CD4-positive, alpha-beta T cell (primary cell): Measurements from ENCODE around the gene ACAD8. TPM values are rescaled to one million over a fixed set of nuclear protein-coding genes. Genes with fewer than 3 reads are reported as not detected.

Experiments used
- ATAC-seq: fragments of 200-7000 bp; cut with Tn5 transposase; one replicate; pipeline ENCODE4 v1.10.0; 2022; ENCODE audit warnings: mild to moderate bottlenecking; ENCODE audit not compliant: poor library complexity
- CTCF ChIA-PET: fragments of 350-600 bp; sonication (Branson Sonifier 250); formaldehyde crosslinking; loops from one replicate; lab custom pipeline; 2021; ENCODE audit warnings: antibody characterized with exemption, inconsistent platforms; lab: Charles Lee
- POLR2A ChIA-PET: fragments of 350-600 bp; sonication (Branson Sonifier 250); formaldehyde crosslinking; loops from one replicate; lab custom pipeline; 2021; ENCODE audit warnings: antibody characterized with exemption, inconsistent platforms; lab: Charles Lee
- DNase-seq, 14 experiments: peaks; one replicate each; pipeline ENCODE4 v3.0.0-alpha.2; 2013 to 2020; ENCODE audit warnings: mixed read lengths in 2 of 14
- H3K27ac ChIP-seq, 2 donors: one replicate each; pipeline versions ENCODE4 v1.5.1 to v1.7.0; 2013; ENCODE audit warnings: low read length in 2 of 2, low read depth in 1 of 2, mild to moderate bottlenecking in 1 of 2
- H3K27me3 ChIP-seq, 2 experiments: 1 replicate in 1 of 2; 2 replicates in 1 of 2; pipeline versions ENCODE4 v1.6.1 to v1.7.0; 2013; ENCODE audit warnings: low read length in 2 of 2, control low read depth in 1 of 2, mild to moderate bottlenecking in 1 of 2, moderate library complexity in 1 of 2; ENCODE audit not compliant: insufficient read depth in 2 of 2, control insufficient read depth in 1 of 2
- H3K36me3 ChIP-seq: one replicate; pipeline ENCODE4 v1.6.1; 2013; ENCODE audit warnings: low read length, control low read depth; ENCODE audit not compliant: insufficient read depth
- H3K4me1 ChIP-seq: one replicate; pipeline ENCODE4 v1.6.1; 2013; ENCODE audit warnings: low read length, control low read depth; ENCODE audit not compliant: insufficient read depth
- H3K4me3 ChIP-seq: one replicate; pipeline ENCODE4 v1.5.1; 2013; ENCODE audit warnings: mild to moderate bottlenecking, low read length, moderate library complexity
- H3K9me3 ChIP-seq, 2 experiments: 1 replicate in 1 of 2; 2 replicates in 1 of 2; pipeline versions ENCODE4 v1.6.1 to v1.7.0; 2013; ENCODE audit warnings: low read length in 2 of 2, mild to moderate bottlenecking in 2 of 2, control low read depth in 1 of 2, moderate library complexity in 1 of 2; ENCODE audit not compliant: control insufficient read depth in 1 of 2, insufficient read depth in 1 of 2
- H3K27ac Mint-ChIP-seq: one replicate; pipeline ENCODE4 v1.8.0; 2020; ENCODE audit warnings: mixed read lengths
- H3K27me3 Mint-ChIP-seq: one replicate; pipeline ENCODE4 v1.8.0; 2021; ENCODE audit warnings: mixed read lengths
- H3K36me3 Mint-ChIP-seq: one replicate; pipeline ENCODE4 v1.8.0; 2021; ENCODE audit warnings: low read depth, mixed read lengths
- H3K4me1 Mint-ChIP-seq: one replicate; pipeline ENCODE4 v1.8.0; 2021; ENCODE audit warnings: low read depth, mixed read lengths
- H3K4me3 Mint-ChIP-seq: one replicate; pipeline ENCODE4 v1.8.0; 2020; ENCODE audit warnings: mild to moderate bottlenecking, mixed read lengths
- H3K9me3 Mint-ChIP-seq: one replicate; pipeline ENCODE4 v1.8.0; 2020; ENCODE audit warnings: mixed read lengths
- intact Hi-C, 2 experiments: fragments of 100-400 bp; cut with DNase I in 1 of 2; cut with micrococcal nuclease in 1 of 2; formaldehyde crosslinking; loops; one replicate each; pipeline versions ENCODE4 v1.15.1 to v1.9.0; 2023 to 2025; cut with DNase I, micrococcal nuclease
- total RNA-seq, 174 experiments: library from RNA in 2 of 174; stranded (reverse) in 2 of 174; gene quantifications; one replicate each; pipeline ENCODE4 v1.2.3 and lab custom pipeline; 2021 to 2026
- TF ChIP-seq, protein P1 (sequence below): fragments of 200-600 bp; IDR thresholded peaks from one replicate; pipeline ENCODE4 v1.8.0; 2022; ENCODE audit warnings: antibody characterized with exemption, mild to moderate bottlenecking

ACAD8 gene
- total RNA-seq, 2 experiments from 2014 or later, result 15.0 to 16.3 TPM

DNA sequence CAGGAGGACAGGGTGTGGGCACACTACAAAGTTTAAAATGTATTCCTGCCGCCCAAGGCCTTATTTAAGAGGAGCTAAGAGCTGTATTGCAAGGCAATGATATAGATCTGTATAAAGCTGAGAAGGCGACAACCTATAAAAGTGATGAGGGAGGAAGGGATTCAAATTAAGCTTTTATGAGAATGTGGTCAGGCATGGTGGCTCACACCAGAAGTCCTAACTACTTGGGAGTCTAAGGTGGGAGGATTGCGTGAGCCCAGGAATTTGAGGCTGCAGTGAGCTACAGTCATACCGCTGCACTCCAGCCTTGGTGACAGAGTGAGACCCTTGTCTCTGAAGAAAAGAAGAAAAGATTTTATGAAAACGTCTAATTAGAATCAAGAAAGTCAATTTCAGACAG lies 13.1 kb downstream of the ACAD8 start:
- ATAC-seq, result no peak
- CTCF ChIA-PET, result interaction anchor here (0.9 to 3.6 kb wide), 2 partner anchors 9 to 59 kb away, joined by 3 to 14 read pairs; partner anchors contain the start of gene GLB1L3

DNA sequence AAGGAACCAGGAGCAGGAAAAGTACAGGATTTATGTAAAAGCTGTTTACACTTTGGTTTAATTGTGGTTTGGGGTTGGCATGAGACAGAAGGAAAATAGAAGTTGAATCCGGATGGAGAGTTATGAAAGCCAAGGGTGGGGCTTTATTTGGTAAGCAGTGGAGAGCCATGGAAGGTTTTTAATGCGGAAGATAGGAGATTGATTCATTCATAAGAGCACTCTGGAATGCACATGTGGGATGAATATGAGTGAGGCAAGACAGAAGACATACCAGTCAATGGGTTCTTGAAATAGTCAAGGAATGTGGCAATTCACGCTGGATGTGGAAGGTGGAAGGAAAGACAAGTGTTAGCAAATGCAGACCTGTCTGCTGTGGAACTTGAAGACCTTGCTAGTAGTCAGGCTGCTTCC lies 13.5 kb downstream of the ACAD8 start:
- Histone ChIP-seq H3K4me3 (no peak overlapping the region), H3K36me3 (peaks cover 16% of the 10 kb centered on the region), H3K4me1 (peaks cover 19% of the 10 kb centered on the region), H3K27me3 (no peaks in the 10 kb centered on the region), H3K27ac (no peak overlapping the region), H3K9me3 (no peaks in the 10 kb centered on the region)
- intact Hi-C loops, result no loop called here
- TF ChIP-seq, protein P1, sequence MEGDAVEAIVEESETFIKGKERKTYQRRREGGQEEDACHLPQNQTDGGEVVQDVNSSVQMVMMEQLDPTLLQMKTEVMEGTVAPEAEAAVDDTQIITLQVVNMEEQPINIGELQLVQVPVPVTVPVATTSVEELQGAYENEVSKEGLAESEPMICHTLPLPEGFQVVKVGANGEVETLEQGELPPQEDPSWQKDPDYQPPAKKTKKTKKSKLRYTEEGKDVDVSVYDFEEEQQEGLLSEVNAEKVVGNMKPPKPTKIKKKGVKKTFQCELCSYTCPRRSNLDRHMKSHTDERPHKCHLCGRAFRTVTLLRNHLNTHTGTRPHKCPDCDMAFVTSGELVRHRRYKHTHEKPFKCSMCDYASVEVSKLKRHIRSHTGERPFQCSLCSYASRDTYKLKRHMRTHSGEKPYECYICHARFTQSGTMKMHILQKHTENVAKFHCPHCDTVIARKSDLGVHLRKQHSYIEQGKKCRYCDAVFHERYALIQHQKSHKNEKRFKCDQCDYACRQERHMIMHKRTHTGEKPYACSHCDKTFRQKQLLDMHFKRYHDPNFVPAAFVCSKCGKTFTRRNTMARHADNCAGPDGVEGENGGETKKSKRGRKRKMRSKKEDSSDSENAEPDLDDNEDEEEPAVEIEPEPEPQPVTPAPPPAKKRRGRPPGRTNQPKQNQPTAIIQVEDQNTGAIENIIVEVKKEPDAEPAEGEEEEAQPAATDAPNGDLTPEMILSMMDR, result no peak
- Mint-ChIP-seq H3K4me1 (peaks cover 27% of the 10 kb centered on the region), H3K36me3 (peaks cover 20% of the 10 kb centered on the region), H3K27me3 (no peaks in the 10 kb centered on the region), H3K9me3 (no peaks in the 10 kb centered on the region), H3K27ac (no peak overlapping the region), H3K4me3 (no peak overlapping the region)
- no peak for DNase-seq
- POLR2A ChIA-PET, result interaction anchor here (1.3 kb wide), 1 partner anchor 13 kb away, joined by 4 read pairs; the partner anchor contains the start of genes ACAD8 and THYN1
- CTCF ChIA-PET, result interaction anchor here (0.9 to 3.6 kb wide), 2 partner anchors 9 to 60 kb away, joined by 3 to 14 read pairs; partner anchors contain the start of gene GLB1L3
- no peak for ATAC-seq

More for the DNA sequence above, 13.1 kb downstream of the ACAD8 start:
- H3K27me3 Mint-ChIP-seq, result no peaks in the 10 kb centered on the region
- TF ChIP-seq, protein P1, result no peak
- Histone ChIP-seq H3K4me3 (no peak overlapping the region), H3K4me1 (peaks cover 16% of the 10 kb centered on the region), H3K36me3 (peaks cover 20% of the 10 kb centered on the region), H3K27ac (no peak overlapping the region), H3K27me3 (no peaks in the 10 kb centered on the region), H3K9me3 (no peaks in the 10 kb centered on the region)
- no peaks in the 10 kb centered on the region for H3K9me3 Mint-ChIP-seq
- DNase-seq, result no peak
- POLR2A ChIA-PET, result interaction anchor here (1.3 kb wide), 1 partner anchor 13 kb away, joined by 4 read pairs; the partner anchor contains the start of genes ACAD8 and THYN1
- peaks cover 23% of the 10 kb centered on the region for H3K4me1 Mint-ChIP-seq
- intact Hi-C loops, result no loop called here
- no peak overlapping the region for H3K27ac Mint-ChIP-seq
- H3K4me3 Mint-ChIP-seq, result no peak overlapping the region
- H3K36me3 Mint-ChIP-seq, result peaks cover 23% of the 10 kb centered on the region

DNA sequence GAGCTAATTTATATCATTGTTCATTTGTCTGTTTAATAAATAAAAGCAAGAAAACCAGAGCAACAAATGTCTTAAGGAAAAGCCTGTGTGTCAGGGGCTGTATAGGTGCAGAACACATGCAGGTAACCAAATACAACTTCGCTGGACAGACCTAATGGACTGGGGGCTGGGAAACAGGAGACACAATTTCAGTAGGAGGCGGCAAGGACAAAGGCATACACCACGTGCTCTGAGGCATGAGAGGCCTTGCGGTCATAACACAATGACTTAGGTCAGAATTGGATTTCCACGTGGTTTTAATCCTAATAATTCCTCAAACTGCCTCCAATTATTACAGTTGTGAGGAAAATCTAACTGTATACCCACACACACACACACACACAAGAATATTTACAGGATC lies 14.1 kb downstream of the ACAD8 start:
- H3K9me3 Mint-ChIP-seq, result no peaks in the 10 kb centered on the region
- H3K9me3 ChIP-seq, result no peaks in the 10 kb centered on the region
- TF ChIP-seq, protein P1, result no peak
- no peaks in the 10 kb centered on the region for H3K27me3 ChIP-seq
- no peaks in the 10 kb centered on the region for H3K27me3 Mint-ChIP-seq
- no peak overlapping the region for H3K27ac Mint-ChIP-seq
- intact Hi-C loops, result no loop called here
- H3K4me1 ChIP-seq, result peaks cover 21% of the 10 kb centered on the region
- ChIA-PET CTCF (interaction anchor here (3.6 kb wide), 1 partner anchor 8 kb away, joined by 14 read pairs; the partner anchor contains the start of gene GLB1L3), POLR2A (no interaction called here)
- no peak for ATAC-seq
- H3K4me3 Mint-ChIP-seq, result no peak overlapping the region
- no peak for DNase-seq
- no peak overlapping the region for H3K4me3 ChIP-seq
- peaks cover 31% of the 10 kb centered on the region for H3K4me1 Mint-ChIP-seq
- peaks cover 11% of the 10 kb centered on the region for H3K36me3 ChIP-seq
- H3K36me3 Mint-ChIP-seq, result peaks cover 16% of the 10 kb centered on the region
- H3K27ac ChIP-seq, result no peak overlapping the region
